ENCODE results near the gene SMIM35. TPM values are rescaled to one million over a fixed set of nuclear protein-coding genes. Genes with fewer than 3 reads are reported as not detected.
A peak's percentile ranks its signal among the peaks of the same experiment; 100 is the strongest.

SMIM35 gene
- total RNA-seq, 4 donors from 2014 or later, result not detected

GRCh38 chr11:118112711-118113430, 26.1 kb upstream of the SMIM35 start:
- TF ChIP-seq POLR2A (IDR thresholded peaks at IDR 0.05), result no peak
- TF ChIP-seq CTCF (IDR thresholded peaks at IDR 0.05), result no peak
- H3K36me3 ChIP-seq, result peaks cover 0 to 32% (median 0%) of the 10 kb centered on the region in 3 donors
- no peaks in the 10 kb centered on the region for H3K27me3 ChIP-seq
- H3K4me1 ChIP-seq, result no peaks in the 10 kb centered on the region
- no peak for DNase-seq
- no peak overlapping the region for H3K4me3 ChIP-seq
- H3K9me3 ChIP-seq, result no peaks in the 10 kb centered on the region
- H3K27ac ChIP-seq, result no peak overlapping the region

GRCh38 chr11:118111744-118112035, 24.9 kb upstream of the SMIM35 start:
- no peaks in the 10 kb centered on the region for H3K9me3 ChIP-seq
- TF ChIP-seq POLR2A (IDR thresholded peaks at IDR 0.05) (no peak), CTCF (IDR thresholded peaks at IDR 0.05) (no peak)
- DNase-seq, result no peak
- H3K27ac ChIP-seq, result no peak overlapping the region
- no peak overlapping the region for H3K4me3 ChIP-seq
- no peaks in the 10 kb centered on the region for H3K4me1 ChIP-seq
- no peaks in the 10 kb centered on the region for H3K27me3 ChIP-seq
- H3K36me3 ChIP-seq, result peaks cover 0 to 25% (median 0%) of the 10 kb centered on the region in 3 donors

GRCh38 chr11:118111019-118111743, 24.4 kb upstream of the SMIM35 start:
- no peak overlapping the region for H3K4me3 ChIP-seq
- peaks cover 0 to 25% (median 0%) of the 10 kb centered on the region in 3 donors for H3K36me3 ChIP-seq
- H3K27ac ChIP-seq, result no peak overlapping the region
- H3K27me3 ChIP-seq, result no peaks in the 10 kb centered on the region
- H3K4me1 ChIP-seq, result no peaks in the 10 kb centered on the region
- DNase-seq, result peak in 1 of 3 donors; percentile 66
- H3K9me3 ChIP-seq, result no peaks in the 10 kb centered on the region
- TF ChIP-seq CTCF (IDR thresholded peaks at IDR 0.05), result no peak
- no peak for TF ChIP-seq POLR2A (IDR thresholded peaks at IDR 0.05)

GRCh38 chr11:118109231-118109630, 22.5 kb upstream of the SMIM35 start:
- H3K36me3 ChIP-seq, result peaks cover 0 to 17% (median 0%) of the 10 kb centered on the region in 3 donors
- no peak overlapping the region for H3K27ac ChIP-seq
- no peak for DNase-seq
- TF ChIP-seq POLR2A (IDR thresholded peaks at IDR 0.05) (no peak), CTCF (IDR thresholded peaks at IDR 0.05) (no peak)
- H3K4me3 ChIP-seq, result no peak overlapping the region
- no peaks in the 10 kb centered on the region for H3K27me3 ChIP-seq
- H3K4me1 ChIP-seq, result no peaks in the 10 kb centered on the region
- no peaks in the 10 kb centered on the region for H3K9me3 ChIP-seq

GRCh38 chr11:118108513-118108912, 21.8 kb upstream of the SMIM35 start:
- no peaks in the 10 kb centered on the region for H3K9me3 ChIP-seq
- no peak for TF ChIP-seq CTCF (IDR thresholded peaks at IDR 0.05)
- no peak for TF ChIP-seq POLR2A (IDR thresholded peaks at IDR 0.05)
- no peaks in the 10 kb centered on the region for H3K4me1 ChIP-seq
- no peak overlapping the region for H3K27ac ChIP-seq
- no peak overlapping the region for H3K4me3 ChIP-seq
- no peaks in the 10 kb centered on the region for H3K27me3 ChIP-seq
- DNase-seq, result no peak
- peaks cover 0 to 17% (median 0%) of the 10 kb centered on the region in 3 donors for H3K36me3 ChIP-seq
